ENCODE data around the gene NOTCH4.

Gene NOTCH4

GRCh38 chr6:32179766-32180405 is 44.0 kb downstream of the NOTCH4 start:
- DNase-seq = no peak

- no peak for DNase-seq
Observed at GRCh38 chr6:32178547-32179440, 45.1 kb downstream of the NOTCH4 start.

GRCh38 chr6:32177788-32178546 is 45.9 kb downstream of the NOTCH4 start, which contains the start of gene RNF5:
Gene RNF5, plus strand, starts transcription at chr6:32178405. Its CDS starts 107 bp downstream, at chr6:32178512.
- DNase-seq = peak; percentile 87 to 92

GRCh38 chr6:32177183-32177787 is 46.6 kb downstream of the NOTCH4 start:
- peak; percentile 40 to 42 for DNase-seq

- DNase-seq = no peak
Observed at GRCh38 chr6:32176476-32177182, 47.2 kb downstream of the NOTCH4 start.

GRCh38 chr6:32175711-32176475 is 48.0 kb downstream of the NOTCH4 start, which contains the start of gene AGPAT1:
Gene AGPAT1, minus strand, starts transcription at chr6:32176084. Its CDS starts 4,588 bp downstream, at chr6:32171496.
- peak; percentile 98 for DNase-seq

- no peak for DNase-seq
Observed at GRCh38 chr6:32175322-32175710, 48.6 kb downstream of the NOTCH4 start.

GRCh38 chr6:32174416-32174815 is 49.5 kb downstream of the NOTCH4 start:
- DNase-seq = no peak

GRCh38 chr6:32173051-32173727 is 50.7 kb downstream of the NOTCH4 start:
- no peak for DNase-seq

GRCh38 chr6:32171234-32171633 is 52.6 kb downstream of the NOTCH4 start:
- no peak for DNase-seq

- no peak for DNase-seq
Observed at GRCh38 chr6:32170294-32170693, 53.6 kb downstream of the NOTCH4 start.

GRCh38 chr6:32168807-32169591 is 54.9 kb downstream of the NOTCH4 start:
- DNase-seq = no peak

- no peak for DNase-seq
Observed at GRCh38 chr6:32168350-32168749, 55.5 kb downstream of the NOTCH4 start.

GRCh38 chr6:32167761-32168262 is 56.1 kb downstream of the NOTCH4 start:
- DNase-seq = no peak

GRCh38 chr6:32167154-32167760 is 56.6 kb downstream of the NOTCH4 start:
- DNase-seq = no peak

GRCh38 chr6:32166411-32167061 is 57.3 kb downstream of the NOTCH4 start:
- DNase-seq = no peak

GRCh38 chr6:32164295-32164694 is 59.6 kb downstream of the NOTCH4 start, which contains the start of gene EGFL8:
Gene EGFL8, plus strand, starts transcription at chr6:32164595. Its CDS starts 1,571 bp downstream, at chr6:32166166.
- no peak for DNase-seq

- no peak for DNase-seq
Observed at GRCh38 chr6:32163559-32164258, 60.2 kb downstream of the NOTCH4 start.

Measured in stimulated activated CD4-positive, alpha-beta T cell treated with anti-CD3 and anti-CD28 coated beads, Interleukin-2, amount 100 ng/mL, for 24 hours (primary cell).